T-cell (primary cell): ENCODE measurements around the gene AGBL5. TPM values are rescaled to one million over a fixed set of nuclear protein-coding genes. Genes with fewer than 3 reads are reported as not detected.

ENCODE experiments used
- ATAC-seq, 4 experiments: fragments of 200-7000 bp in 3 of 4; fragments of 150-1000 bp in 1 of 4; cut with Tn5 transposase; replicated peaks in 1 of 4; 1 replicate in 3 of 4; 2 replicates in 1 of 4; pipeline ENCODE4 v1.10.0; 2021; ENCODE audit warnings: moderate library complexity in 3 of 4, mild to moderate bottlenecking in 2 of 4, moderate number of reproducible peaks in 1 of 4
- CTCF ChIA-PET, 2 donors: fragments of 300-600 bp; sonication (Branson Sonifier 250); formaldehyde crosslinking; loops; one replicate each; lab custom pipeline; 2022; ENCODE audit warnings: antibody characterized with exemption in 2 of 2; lab: Charles Lee
- POLR2A ChIA-PET, 2 donors: fragments of 300-600 bp; sonication (Branson Sonifier 250); formaldehyde crosslinking; loops; one replicate each; lab custom pipeline; 2022; ENCODE audit warnings: antibody characterized with exemption in 2 of 2; lab: Charles Lee
- DNase-seq, 35 experiments: peaks; one replicate each; pipeline versions ENCODE4 v3.0.0 to v3.0.0-alpha.2; 2013 to 2023
- H3K27ac ChIP-seq: one replicate; pipeline ENCODE4 v1.5.1; 2013; ENCODE audit warnings: low read length
- H3K27me3 ChIP-seq, 2 experiments: replicated peaks in 1 of 2; 1 replicate in 1 of 2; 2 replicates in 1 of 2; pipeline versions ENCODE4 v1.6.1 to v1.7.0; 2013; ENCODE audit warnings: low read length in 1 of 2, mixed read lengths in 1 of 2; ENCODE audit not compliant: control insufficient read depth in 2 of 2, insufficient read depth in 2 of 2; ENCODE audit errors: extremely low read depth in 1 of 2
- H3K36me3 ChIP-seq, 2 donors: 1 replicate in 1 of 2; 2 replicates in 1 of 2; pipeline versions ENCODE4 v1.6.1 to v1.7.0; 2013; ENCODE audit warnings: low read length in 1 of 2; ENCODE audit not compliant: control insufficient read depth in 2 of 2, insufficient read depth in 1 of 2; ENCODE audit errors: extremely low read depth in 1 of 2
- H3K4me1 ChIP-seq, 2 experiments: 1 replicate in 1 of 2; 2 replicates in 1 of 2; pipeline versions ENCODE4 v1.6.1 to v1.7.0; 2013; ENCODE audit warnings: low read length in 2 of 2, mixed read lengths in 1 of 2; ENCODE audit not compliant: insufficient read depth in 2 of 2, control insufficient read depth in 1 of 2; ENCODE audit errors: extremely low read depth in 1 of 2
- H3K4me3 ChIP-seq, 2 donors: 1 replicate in 1 of 2; 2 replicates in 1 of 2; pipeline versions ENCODE4 v1.5.1 to v1.7.0; 2013; ENCODE audit warnings: mild to moderate bottlenecking in 2 of 2, low read length in 1 of 2, moderate library complexity in 1 of 2; ENCODE audit not compliant: control insufficient read depth in 1 of 2; ENCODE audit errors: extremely low read depth in 1 of 2
- H3K9me3 ChIP-seq: 2 replicates; pipeline ENCODE4 v1.7.0; 2013
- H3K27ac Mint-ChIP-seq, 2 donors: one replicate each; pipeline ENCODE4 v1.8.0; 2020 to 2021; ENCODE audit warnings: mild to moderate bottlenecking in 2 of 2, mixed read lengths in 2 of 2
- H3K27me3 Mint-ChIP-seq, 2 donors: one replicate each; pipeline ENCODE4 v1.8.0; 2021 to 2022; ENCODE audit warnings: mixed read lengths in 2 of 2
- H3K36me3 Mint-ChIP-seq: one replicate; pipeline ENCODE4 v1.8.0; 2021; ENCODE audit warnings: mixed read lengths
- H3K4me1 Mint-ChIP-seq, 3 donors: one replicate each; pipeline ENCODE4 v1.8.0; 2020 to 2022; ENCODE audit warnings: mixed read lengths in 3 of 3, mild to moderate bottlenecking in 1 of 3
- H3K4me3 Mint-ChIP-seq, 3 donors: one replicate each; pipeline ENCODE4 v1.8.0; 2020 to 2022; ENCODE audit warnings: mild to moderate bottlenecking in 3 of 3, mixed read lengths in 3 of 3, moderate library complexity in 3 of 3
- H3K9me3 Mint-ChIP-seq, 3 donors: one replicate each; pipeline ENCODE4 v1.8.0; 2020 to 2022; ENCODE audit warnings: mixed read lengths in 3 of 3
- WGBS: methylation state at CpG from one replicate; pipeline ENCODE4 v1.1.5; 2013; ENCODE audit warnings: missing lambda C conversion rate; ENCODE audit not compliant: insufficient coverage; 5-methylcytosine and 5-hydroxymethylcytosine counted together
- total RNA-seq, 35 experiments: library from RNA in 6 of 35; stranded (reverse) in 6 of 35; fragments of 120-200 nt in 1 of 35; gene quantifications; one replicate each; pipeline versions ENCODE4 v1.2.1 to v1.2.4 and lab custom pipeline; 2013 to 2026

Gene AGBL5
- total RNA-seq, 5 donors from 2014 or later (not counting 1 experiment from before 2014, with no cell fraction given): 9.5 to 13.3 (median 11.2) TPM

DNA sequence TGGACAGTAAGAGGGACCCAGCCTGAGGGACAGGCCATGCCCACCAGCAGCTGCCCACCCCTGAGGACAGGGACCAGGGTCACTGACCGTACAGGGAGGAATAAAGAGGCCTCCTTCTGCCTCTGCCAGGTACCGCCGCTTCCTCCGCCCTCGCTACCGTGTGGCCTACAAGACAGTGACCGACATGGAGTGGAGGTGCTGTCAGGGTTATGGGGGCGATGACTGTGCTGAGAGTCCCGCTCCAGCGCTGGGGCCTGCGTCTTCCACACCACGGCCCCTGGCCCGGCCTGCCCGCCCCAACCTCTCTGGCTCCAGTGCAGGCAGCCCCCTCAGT, 29.1 kb downstream of the AGBL5 start:
- peak overlapping the region in 1 of 3 donors; percentile 73 for H3K4me3 Mint-ChIP-seq
- H3K4me1 Mint-ChIP-seq: peaks cover 30 to 43% (median 35%) of the 10 kb centered on the region in 3 donors
- H3K36me3 Mint-ChIP-seq: no peaks in the 10 kb centered on the region
- no peak for DNase-seq
- 96% methylated on average over 14 of the region's 14 CpGs for WGBS
- peak overlapping the region; percentile 99 to 100 for H3K27ac Mint-ChIP-seq
- ATAC-seq: no peak
- Histone ChIP-seq H3K4me1 (peaks cover 10 to 48% of the 10 kb centered on the region in 2 experiments), H3K9me3 (no peaks in the 10 kb centered on the region), H3K36me3 (no peaks in the 10 kb centered on the region), H3K27ac (peak overlapping the region; percentile 80), H3K4me3 (no peak overlapping the region), H3K27me3 (no peaks in the 10 kb centered on the region)
- ChIA-PET POLR2A (no interaction called here), CTCF (interaction anchor here (0.6 to 1.6 kb wide), 5 partner anchors 9 to 120 kb away, joined by 3 to 9 read pairs (median 3); partner anchors contain the start of genes AGBL5 (in 1 of the 2) and OST4 (in 1 of the 2))
- H3K9me3 Mint-ChIP-seq: no peaks in the 10 kb centered on the region
- no peaks in the 10 kb centered on the region for H3K27me3 Mint-ChIP-seq

DNA sequence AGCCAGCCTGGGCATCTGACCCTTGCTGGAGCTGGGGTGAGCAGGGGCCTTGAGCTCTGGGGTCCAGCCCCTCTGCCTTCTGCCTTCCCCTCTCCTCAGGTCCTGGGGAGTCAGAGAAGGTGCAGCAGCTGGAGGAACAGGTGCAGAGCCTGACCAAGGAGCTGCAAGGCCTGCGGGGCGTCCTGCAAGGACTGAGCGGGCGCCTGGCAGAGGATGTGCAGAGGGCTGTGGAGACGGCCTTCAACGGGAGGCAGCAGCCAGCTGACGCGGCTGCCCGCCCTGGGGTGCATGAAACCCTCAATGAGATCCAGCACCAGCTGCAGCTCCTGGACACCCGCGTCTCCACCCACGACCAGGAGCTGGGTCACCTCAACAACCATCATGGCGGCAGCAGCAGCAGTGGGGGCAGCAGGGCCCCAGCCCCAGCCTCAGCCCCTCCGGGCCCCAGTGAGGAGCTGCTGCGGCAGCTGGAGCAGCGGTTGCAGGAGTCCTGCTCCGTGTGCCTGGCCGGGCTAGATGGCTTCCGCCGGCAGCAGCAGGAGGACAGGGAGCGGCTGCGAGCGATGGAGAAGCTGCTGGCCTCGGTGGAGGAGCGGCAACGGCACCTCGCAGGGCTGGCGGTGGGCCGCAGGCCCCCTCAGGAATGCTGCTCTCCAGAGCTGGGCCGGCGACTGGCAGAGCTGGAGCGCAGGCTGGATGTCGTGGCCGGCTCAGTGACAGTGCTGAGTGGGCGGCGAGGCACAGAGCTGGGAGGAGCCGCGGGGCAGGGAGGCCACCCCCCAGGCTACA, 30.7 kb downstream of the AGBL5 start:
- ATAC-seq: no peak
- DNase-seq: no peak
- CTCF ChIA-PET: interaction anchor here in 1 of 2 donors (0.7 to 1.6 kb wide), 2 partner anchors 10 to 52 kb away, joined by 4 to 9 read pairs; partner anchors contain the start of genes OST4 and PREB
- Mint-ChIP-seq H3K27ac (peak overlapping the region; percentile 99 to 100), H3K36me3 (no peaks in the 10 kb centered on the region), H3K27me3 (no peaks in the 10 kb centered on the region), H3K9me3 (no peaks in the 10 kb centered on the region), H3K4me3 (peak overlapping the region in 1 of 3 donors; percentile 73), H3K4me1 (peaks cover 28 to 37% (median 28%) of the 10 kb centered on the region in 3 donors)
- 95% methylated on average over 38 of the region's 38 CpGs for WGBS
- no peaks in the 10 kb centered on the region for H3K27me3 ChIP-seq
- POLR2A ChIA-PET: interaction anchor here (0.6 kb wide), 2 partner anchors 14 to 71 kb away, joined by 3 to 14 read pairs; no protein-coding TSS in a partner anchor
- H3K27ac ChIP-seq: peak overlapping the region; percentile 80
- no peaks in the 10 kb centered on the region for H3K9me3 ChIP-seq
- H3K4me3 ChIP-seq: no peak overlapping the region
- no peaks in the 10 kb centered on the region for H3K36me3 ChIP-seq
- peaks cover 7 to 52% of the 10 kb centered on the region in 2 experiments for H3K4me1 ChIP-seq

DNA sequence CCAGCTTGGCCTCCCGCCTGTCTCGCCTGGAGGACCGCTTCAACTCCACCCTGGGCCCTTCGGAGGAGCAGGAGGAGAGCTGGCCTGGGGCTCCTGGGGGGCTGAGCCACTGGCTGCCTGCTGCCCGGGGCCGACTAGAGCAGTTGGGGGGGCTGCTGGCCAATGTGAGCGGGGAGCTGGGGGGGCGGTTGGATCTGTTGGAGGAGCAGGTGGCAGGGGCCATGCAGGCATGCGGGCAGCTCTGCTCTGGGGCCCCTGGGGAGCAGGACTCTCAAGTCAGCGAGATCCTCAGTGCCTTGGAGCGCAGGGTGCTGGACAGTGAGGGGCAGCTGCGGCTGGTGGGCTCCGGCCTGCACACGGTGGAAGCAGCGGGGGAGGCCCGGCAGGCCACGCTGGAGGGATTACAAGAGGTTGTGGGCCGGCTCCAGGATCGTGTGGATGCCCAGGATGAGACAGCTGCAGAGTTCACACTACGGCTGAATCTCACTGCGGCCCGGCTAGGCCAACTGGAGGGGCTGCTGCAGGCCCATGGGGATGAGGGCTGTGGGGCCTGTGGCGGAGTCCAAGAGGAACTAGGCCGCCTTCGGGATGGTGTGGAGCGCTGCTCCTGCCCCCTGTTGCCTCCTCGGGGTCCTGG, 31.4 kb downstream of the AGBL5 start:
- Mint-ChIP-seq H3K27ac (no peak overlapping the region), H3K27me3 (no peaks in the 10 kb centered on the region), H3K4me3 (no peak overlapping the region), H3K9me3 (no peaks in the 10 kb centered on the region), H3K36me3 (no peaks in the 10 kb centered on the region), H3K4me1 (peaks cover 33 to 37% (median 35%) of the 10 kb centered on the region in 3 donors)
- WGBS: 92% methylated on average over 26 of the region's 27 CpGs
- Histone ChIP-seq H3K4me3 (no peak overlapping the region), H3K27me3 (no peaks in the 10 kb centered on the region), H3K9me3 (no peaks in the 10 kb centered on the region), H3K36me3 (no peaks in the 10 kb centered on the region), H3K27ac (no peak overlapping the region), H3K4me1 (peaks cover 9 to 54% of the 10 kb centered on the region in 2 experiments)
- POLR2A ChIA-PET: interaction anchor here in 1 of 2 donors (0.5 kb wide), 1 partner anchor 107 kb away, joined by 3 read pairs; no protein-coding TSS in a partner anchor
- ATAC-seq (no peak), DNase-seq (no peak)
- CTCF ChIA-PET: no interaction called here

DNA sequence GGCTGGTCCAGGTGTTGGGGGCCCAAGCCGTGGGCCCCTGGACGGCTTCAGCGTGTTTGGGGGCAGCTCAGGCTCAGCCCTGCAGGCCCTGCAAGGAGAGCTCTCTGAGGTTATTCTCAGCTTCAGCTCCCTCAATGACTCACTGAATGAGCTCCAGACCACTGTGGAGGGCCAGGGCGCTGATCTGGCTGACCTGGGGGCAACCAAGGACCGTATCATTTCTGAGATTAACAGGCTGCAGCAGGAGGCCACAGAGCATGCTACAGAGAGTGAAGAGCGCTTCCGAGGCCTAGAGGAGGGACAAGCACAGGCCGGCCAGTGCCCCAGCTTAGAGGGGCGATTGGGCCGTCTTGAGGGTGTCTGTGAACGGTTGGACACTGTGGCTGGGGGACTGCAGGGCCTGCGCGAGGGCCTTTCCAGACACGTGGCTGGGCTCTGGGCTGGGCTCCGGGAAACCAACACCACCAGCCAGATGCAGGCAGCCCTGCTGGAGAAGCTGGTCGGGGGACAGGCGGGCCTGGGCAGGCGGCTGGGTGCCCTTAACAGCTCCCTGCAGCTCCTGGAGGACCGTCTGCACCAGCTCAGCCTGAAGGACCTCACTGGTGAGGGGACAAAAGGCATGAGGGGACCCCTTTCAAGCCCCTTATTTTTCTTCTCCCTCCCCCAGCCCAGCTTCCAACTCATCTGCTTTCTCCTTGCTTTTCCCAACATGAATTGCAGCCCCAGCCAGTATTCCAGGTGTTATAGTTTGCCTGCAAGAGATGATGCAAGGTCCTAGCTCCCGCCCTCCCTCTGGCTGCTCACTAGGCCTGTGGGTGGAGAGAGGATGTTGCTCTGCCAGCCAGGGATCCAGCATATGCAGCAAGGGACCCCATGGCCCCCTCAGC, 32.2 kb downstream of the AGBL5 start:
- Histone ChIP-seq H3K36me3 (no peaks in the 10 kb centered on the region), H3K27ac (no peak overlapping the region), H3K27me3 (no peaks in the 10 kb centered on the region), H3K4me1 (peaks cover 9 to 54% of the 10 kb centered on the region in 2 experiments), H3K9me3 (no peaks in the 10 kb centered on the region), H3K4me3 (no peak overlapping the region)
- no peak for ATAC-seq
- Mint-ChIP-seq H3K27me3 (no peaks in the 10 kb centered on the region), H3K4me3 (peak overlapping the region in 2 of 3 donors; percentile 28 to 41), H3K27ac (peak overlapping the region in 1 of 2 donors; percentile 48), H3K4me1 (peaks cover 33 to 37% (median 35%) of the 10 kb centered on the region in 3 donors), H3K36me3 (no peaks in the 10 kb centered on the region), H3K9me3 (no peaks in the 10 kb centered on the region)
- 98% methylated on average over 19 of the region's 20 CpGs for WGBS
- ChIA-PET POLR2A (interaction anchor here in 1 of 2 donors (0.5 kb wide), 1 partner anchor 107 kb away, joined by 3 read pairs; no protein-coding TSS in a partner anchor), CTCF (no interaction called here)
- DNase-seq: no peak

DNA sequence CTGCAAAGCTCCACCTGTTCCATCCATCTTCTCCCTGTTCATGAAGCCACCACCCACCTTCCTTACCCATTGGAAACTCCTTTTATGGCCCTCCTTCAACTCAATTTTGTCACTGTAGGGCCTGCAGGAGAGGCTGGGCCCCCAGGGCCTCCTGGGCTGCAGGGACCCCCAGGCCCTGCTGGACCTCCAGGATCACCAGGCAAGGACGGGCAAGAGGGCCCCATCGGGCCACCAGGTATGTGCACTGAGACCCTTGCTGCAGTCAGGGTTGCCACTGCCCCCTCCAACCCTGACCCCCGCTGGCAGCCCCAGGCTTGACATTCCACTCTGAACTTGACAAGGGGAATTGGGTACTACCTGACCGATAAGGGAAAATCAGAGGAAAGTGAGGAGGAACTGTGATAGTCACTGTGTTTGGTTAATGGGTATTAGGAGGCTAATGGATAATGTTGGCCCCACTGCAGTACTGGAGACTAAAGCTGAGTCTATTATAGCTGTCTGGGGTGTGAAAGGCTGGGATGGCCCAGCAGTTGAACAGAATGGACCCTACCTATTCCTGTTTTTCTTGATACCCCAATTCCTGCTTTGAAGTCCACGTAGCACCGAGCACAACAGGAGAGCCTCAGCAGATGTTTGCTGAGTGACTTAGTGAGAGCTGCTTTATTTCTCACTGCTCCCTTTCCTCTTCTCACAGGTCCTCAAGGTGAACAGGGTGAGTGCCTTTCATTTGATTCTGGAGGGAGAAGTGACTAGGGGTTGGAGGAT, 33.0 kb downstream of the AGBL5 start:
- Mint-ChIP-seq H3K4me1 (peaks cover 33 to 37% (median 35%) of the 10 kb centered on the region in 3 donors), H3K9me3 (no peaks in the 10 kb centered on the region), H3K4me3 (peak overlapping the region; percentile 66 to 84 (median 80)), H3K27ac (peak overlapping the region; percentile 11 to 27), H3K36me3 (no peaks in the 10 kb centered on the region), H3K27me3 (no peaks in the 10 kb centered on the region)
- WGBS: 92% methylated on average over 2 of the region's 6 CpGs
- CTCF ChIA-PET: no interaction called here
- no peaks in the 10 kb centered on the region for H3K36me3 ChIP-seq
- peaks cover 9 to 54% of the 10 kb centered on the region in 2 experiments for H3K4me1 ChIP-seq
- peaks cover 0 to 4% of the 10 kb centered on the region in 2 experiments for H3K27me3 ChIP-seq
- H3K27ac ChIP-seq: no peak overlapping the region
- ATAC-seq: no peak
- H3K9me3 ChIP-seq: no peaks in the 10 kb centered on the region
- H3K4me3 ChIP-seq: no peak overlapping the region
- POLR2A ChIA-PET: no interaction called here
- DNase-seq: no peak
